ENCODE data around the gene DUSP16. TPM values are rescaled to one million over a fixed set of nuclear protein-coding genes. Genes with fewer than 3 reads are reported as not detected.
"Not testable (repeated sequence)": the region's sequence is repeated elsewhere in the genome, so short reads cannot be mapped to it uniquely, and the experiment has no call there.

Gene DUSP16
- total RNA-seq, 2 experiments from 2014 or later: 33.6 to 35.9 TPM

- H3K4me1 Mint-ChIP-seq; H3K9me3 Mint-ChIP-seq; H3K36me3 Mint-ChIP-seq (ENCODE audit: low read depth); DNase-seq; H3K27ac Mint-ChIP-seq; POLR2A ChIA-PET; CTCF ChIA-PET; H3K4me3 Mint-ChIP-seq: not testable (repeated sequence)
- peaks cover 10% of the 10 kb centered on the region for H3K27me3 Mint-ChIP-seq
Measured at GRCh38 chr12:12596598-12596997, 33.9 kb upstream of the DUSP16 start.

- H3K36me3 Mint-ChIP-seq (ENCODE audit: low read depth); H3K9me3 Mint-ChIP-seq; H3K27ac Mint-ChIP-seq; POLR2A ChIA-PET; DNase-seq; H3K4me3 Mint-ChIP-seq; H3K4me1 Mint-ChIP-seq: not testable (repeated sequence)
- peaks cover 10% of the 10 kb centered on the region for H3K27me3 Mint-ChIP-seq
- CTCF ChIA-PET: interaction anchor here (1.1 kb wide), 1 partner anchor 8 kb away, joined by 3 read pairs; no protein-coding TSS in a partner anchor
Measured at GRCh38 chr12:12595929-12596328, 33.3 kb upstream of the DUSP16 start.

GRCh38 chr12:12592930-12593329, 30.3 kb upstream of the DUSP16 start:
- CTCF ChIA-PET: interaction anchor here (1.3 to 2.0 kb wide), 3 partner anchors 9 to 52 kb away, joined by 4 to 9 read pairs (median 8); no protein-coding TSS in a partner anchor
- Mint-ChIP-seq H3K9me3 (peaks cover 3% of the 10 kb centered on the region), H3K4me1 (peaks cover 5% of the 10 kb centered on the region), H3K27me3 (peaks cover 11% of the 10 kb centered on the region), H3K36me3 (ENCODE audit: low read depth) (no peaks in the 10 kb centered on the region), H3K27ac (no peak overlapping the region), H3K4me3 (no peak overlapping the region)
- DNase-seq: no peak
- POLR2A ChIA-PET: no interaction called here

GRCh38 chr12:12590961-12591360, 28.3 kb upstream of the DUSP16 start:
- Mint-ChIP-seq H3K4me1 (peaks cover 5% of the 10 kb centered on the region), H3K36me3 (ENCODE audit: low read depth) (no peaks in the 10 kb centered on the region), H3K9me3 (peaks cover 3% of the 10 kb centered on the region), H3K27me3 (peaks cover 14% of the 10 kb centered on the region), H3K4me3 (no peak overlapping the region), H3K27ac (no peak overlapping the region)
- POLR2A ChIA-PET: no interaction called here
- DNase-seq: no peak
- CTCF ChIA-PET: interaction anchor here (0.9 to 1.2 kb wide), 4 partner anchors 20 to 146 kb away, joined by 3 to 5 read pairs (median 4); no protein-coding TSS in a partner anchor

- POLR2A ChIA-PET; H3K4me1 Mint-ChIP-seq; DNase-seq; H3K36me3 Mint-ChIP-seq (ENCODE audit: low read depth); H3K9me3 Mint-ChIP-seq; H3K4me3 Mint-ChIP-seq; H3K27ac Mint-ChIP-seq: not testable (repeated sequence)
- peaks cover 13% of the 10 kb centered on the region for H3K27me3 Mint-ChIP-seq
- CTCF ChIA-PET: interaction anchor here (0.6 kb wide), 2 partner anchors 203 to 492 kb away, joined by 3 to 4 read pairs; no protein-coding TSS in a partner anchor
Measured at GRCh38 chr12:12588436-12588835, 25.8 kb upstream of the DUSP16 start.

GRCh38 chr12:12587878-12588277, 25.2 kb upstream of the DUSP16 start:
- no peak overlapping the region for H3K4me3 Mint-ChIP-seq
- peaks cover 7% of the 10 kb centered on the region for H3K4me1 Mint-ChIP-seq
- no peak for DNase-seq
- H3K27ac Mint-ChIP-seq: no peak overlapping the region
- ChIA-PET POLR2A (no interaction called here), CTCF (interaction anchor here (0.6 to 0.7 kb wide), 3 partner anchors 13 to 493 kb away, joined by 3 to 4 read pairs (median 3); no protein-coding TSS in a partner anchor)
- no peaks in the 10 kb centered on the region for H3K36me3 Mint-ChIP-seq (ENCODE audit: low read depth)
- H3K27me3 Mint-ChIP-seq: peaks cover 9% of the 10 kb centered on the region
- peaks cover 3% of the 10 kb centered on the region for H3K9me3 Mint-ChIP-seq

GRCh38 chr12:12586879-12587675, 24.4 kb upstream of the DUSP16 start:
- Mint-ChIP-seq H3K4me3 (no peak overlapping the region), H3K27ac (no peak overlapping the region), H3K9me3 (peaks cover 3% of the 10 kb centered on the region), H3K4me1 (peaks cover 15% of the 10 kb centered on the region), H3K27me3 (peaks cover 6% of the 10 kb centered on the region), H3K36me3 (ENCODE audit: low read depth) (no peaks in the 10 kb centered on the region)
- DNase-seq: no peak
- CTCF ChIA-PET: interaction anchor here (0.6 to 1.4 kb wide), 3 partner anchors 14 to 23 kb away, joined by 3 to 4 read pairs (median 4); no protein-coding TSS in a partner anchor
- POLR2A ChIA-PET: no interaction called here

GRCh38 chr12:12585115-12585863, 22.6 kb upstream of the DUSP16 start:
- no peaks in the 10 kb centered on the region for H3K36me3 Mint-ChIP-seq (ENCODE audit: low read depth)
- H3K4me3 Mint-ChIP-seq: no peak overlapping the region
- DNase-seq: no peak
- peaks cover 15% of the 10 kb centered on the region for H3K4me1 Mint-ChIP-seq
- ChIA-PET POLR2A (interaction anchor here (0.7 kb wide), 1 partner anchor 208 kb away, joined by 7 read pairs; no protein-coding TSS in a partner anchor), CTCF (interaction anchor here (0.7 to 1.4 kb wide), 2 partner anchors 16 to 48 kb away, joined by 4 to 7 read pairs; no protein-coding TSS in a partner anchor)
- no peaks in the 10 kb centered on the region for H3K9me3 Mint-ChIP-seq
- H3K27me3 Mint-ChIP-seq: peaks cover 4% of the 10 kb centered on the region
- H3K27ac Mint-ChIP-seq: no peak overlapping the region

- Mint-ChIP-seq H3K27me3 (peaks cover 4% of the 10 kb centered on the region), H3K9me3 (no peaks in the 10 kb centered on the region), H3K36me3 (ENCODE audit: low read depth) (no peaks in the 10 kb centered on the region), H3K4me1 (peaks cover 13% of the 10 kb centered on the region), H3K4me3 (no peak overlapping the region), H3K27ac (no peak overlapping the region)
- CTCF ChIA-PET: interaction anchor here (0.5 kb wide), 1 partner anchor 142 kb away, joined by 3 read pairs; no protein-coding TSS in a partner anchor
- POLR2A ChIA-PET: no interaction called here
- no peak for DNase-seq
Measured at GRCh38 chr12:12583510-12584178, 21.0 kb upstream of the DUSP16 start.

GRCh38 chr12:12582895-12583303, 20.2 kb upstream of the DUSP16 start:
- ChIA-PET POLR2A (no interaction called here), CTCF (interaction anchor here (0.5 to 3.4 kb wide), 2 partner anchors 9 to 142 kb away, joined by 3 to 8 read pairs; no protein-coding TSS in a partner anchor)
- peak; percentile 10 for DNase-seq
- H3K27ac Mint-ChIP-seq: no peak overlapping the region
- peaks cover 3% of the 10 kb centered on the region for H3K27me3 Mint-ChIP-seq
- no peaks in the 10 kb centered on the region for H3K36me3 Mint-ChIP-seq (ENCODE audit: low read depth)
- H3K4me1 Mint-ChIP-seq: peaks cover 13% of the 10 kb centered on the region
- H3K4me3 Mint-ChIP-seq: no peak overlapping the region
- no peaks in the 10 kb centered on the region for H3K9me3 Mint-ChIP-seq

- POLR2A ChIA-PET: no interaction called here
- peaks cover 13% of the 10 kb centered on the region for H3K4me1 Mint-ChIP-seq
- no peak for DNase-seq
Measured at GRCh38 chr12:12582193-12582881, 19.7 kb upstream of the DUSP16 start.

GRCh38 chr12:12580716-12581115, 18.1 kb upstream of the DUSP16 start:
- POLR2A ChIA-PET: interaction anchor here (0.7 kb wide), 1 partner anchor 9 kb away, joined by 4 read pairs; no protein-coding TSS in a partner anchor
- H3K36me3 Mint-ChIP-seq (ENCODE audit: low read depth); H3K9me3 Mint-ChIP-seq; H3K27ac Mint-ChIP-seq; DNase-seq; H3K4me3 Mint-ChIP-seq; H3K27me3 Mint-ChIP-seq: not testable (repeated sequence)
- peaks cover 13% of the 10 kb centered on the region for H3K4me1 Mint-ChIP-seq
- CTCF ChIA-PET: interaction anchor here (0.6 to 3.4 kb wide), 3 partner anchors 9 to 119 kb away, joined by 5 to 8 read pairs (median 6); no protein-coding TSS in a partner anchor

More at GRCh38 chr12:12582193-12582881, 19.7 kb upstream of the DUSP16 start:
- Mint-ChIP-seq H3K36me3 (ENCODE audit: low read depth) (no peaks in the 10 kb centered on the region), H3K27ac (no peak overlapping the region), H3K4me3 (no peak overlapping the region), H3K27me3 (peaks cover 2% of the 10 kb centered on the region), H3K9me3 (no peaks in the 10 kb centered on the region)
- CTCF ChIA-PET: interaction anchor here (0.5 to 3.4 kb wide), 4 partner anchors 10 to 63 kb away, joined by 4 to 8 read pairs (median 6); no protein-coding TSS in a partner anchor

Data from activated CD4-positive, alpha-beta T cell treated with anti-CD3 and anti-CD28 coated beads, Interleukin-2, amount 10 ng/mL, durations not matched to agents 7 days and 5 days (primary cell).